Osteocyte (in vitro differentiated cells): ENCODE data around the gene DCTD. TPM values are rescaled to one million over a fixed set of nuclear protein-coding genes. Genes with fewer than 3 reads are reported as not detected.

Experiments
- DNase-seq: peaks from one replicate; pipeline ENCODE4 v3.0.0; 2021; ENCODE audit warnings: mixed read lengths; ENCODE audit not compliant: unreplicated experiment; ENCODE audit errors: extremely low spot score
- H3K27ac Mint-ChIP-seq: one replicate; pipeline ENCODE4 v1.8.0; 2021; ENCODE audit warnings: mild to moderate bottlenecking, mixed read lengths; ENCODE audit not compliant: unreplicated experiment
- H3K27me3 Mint-ChIP-seq: one replicate; pipeline ENCODE4 v1.8.0; 2021; ENCODE audit warnings: mixed read lengths; ENCODE audit not compliant: unreplicated experiment
- H3K36me3 Mint-ChIP-seq: one replicate; pipeline ENCODE4 v1.8.0; 2021; ENCODE audit warnings: mixed read lengths; ENCODE audit not compliant: unreplicated experiment
- H3K4me1 Mint-ChIP-seq: one replicate; pipeline ENCODE4 v1.8.0; 2021; ENCODE audit warnings: mixed read lengths; ENCODE audit not compliant: unreplicated experiment
- H3K4me3 Mint-ChIP-seq: one replicate; pipeline ENCODE4 v1.8.0; 2021; ENCODE audit warnings: mild to moderate bottlenecking, moderate library complexity, mixed read lengths; ENCODE audit not compliant: unreplicated experiment
- H3K9me3 Mint-ChIP-seq: one replicate; pipeline ENCODE4 v1.8.0; 2021; ENCODE audit warnings: mixed read lengths; ENCODE audit not compliant: unreplicated experiment
- CTCF ChIP-seq: fragments of 200-600 bp; sonication (generic); IDR thresholded peaks from 2 replicates; pipeline ENCODE4 v1.5.0; 2021; ENCODE audit warnings: antibody characterized with exemption, mild to moderate bottlenecking, moderate library complexity
- total RNA-seq: library from RNA; stranded (reverse); gene quantifications from 2 replicates; pipeline ENCODE4 v1.2.1, GENCODE V29; 2021

DCTD gene
- total RNA-seq, 1 donor from 2014 or later: 126 TPM

- DNase-seq: no peak
- Mint-ChIP-seq H3K9me3 (no peaks in the 10 kb centered on the region), H3K4me3 (no peak overlapping the region), H3K36me3 (no peaks in the 10 kb centered on the region), H3K4me1 (no peaks in the 10 kb centered on the region), H3K27me3 (no peaks in the 10 kb centered on the region), H3K27ac (no peak overlapping the region)
- TF ChIP-seq CTCF: no peak
These were observed 69.4 kb downstream of the DCTD start for GRCh38 chr4:182847576-182848450.

GRCh38 chr4:182846036-182846435, 71.2 kb downstream of the DCTD start:
- no peak overlapping the region for H3K4me3 Mint-ChIP-seq
- H3K27me3 Mint-ChIP-seq: no peaks in the 10 kb centered on the region
- no peaks in the 10 kb centered on the region for H3K36me3 Mint-ChIP-seq
- H3K9me3 Mint-ChIP-seq: no peaks in the 10 kb centered on the region
- no peaks in the 10 kb centered on the region for H3K4me1 Mint-ChIP-seq
- DNase-seq: no peak
- TF ChIP-seq CTCF: no peak
- no peak overlapping the region for H3K27ac Mint-ChIP-seq

GRCh38 chr4:182845618-182846017, 71.6 kb downstream of the DCTD start:
- no peaks in the 10 kb centered on the region for H3K4me1 Mint-ChIP-seq
- H3K27ac Mint-ChIP-seq: no peak overlapping the region
- no peaks in the 10 kb centered on the region for H3K9me3 Mint-ChIP-seq
- H3K4me3 Mint-ChIP-seq: no peak overlapping the region
- H3K27me3 Mint-ChIP-seq: no peaks in the 10 kb centered on the region
- TF ChIP-seq CTCF: no peak
- no peak for DNase-seq
- H3K36me3 Mint-ChIP-seq: no peaks in the 10 kb centered on the region

GRCh38 chr4:182843808-182844325, 73.3 kb downstream of the DCTD start:
- no peaks in the 10 kb centered on the region for H3K4me1 Mint-ChIP-seq
- DNase-seq: no peak
- H3K9me3 Mint-ChIP-seq: no peaks in the 10 kb centered on the region
- no peaks in the 10 kb centered on the region for H3K27me3 Mint-ChIP-seq
- TF ChIP-seq CTCF: no peak
- H3K36me3 Mint-ChIP-seq: no peaks in the 10 kb centered on the region
- H3K27ac Mint-ChIP-seq: no peak overlapping the region
- no peak overlapping the region for H3K4me3 Mint-ChIP-seq

- DNase-seq: no peak
- Mint-ChIP-seq H3K27ac (no peak overlapping the region), H3K4me1 (no peaks in the 10 kb centered on the region), H3K9me3 (no peaks in the 10 kb centered on the region), H3K4me3 (no peak overlapping the region), H3K36me3 (no peaks in the 10 kb centered on the region), H3K27me3 (peaks cover 2% of the 10 kb centered on the region)
- no peak for TF ChIP-seq CTCF
These were observed 74.3 kb downstream of the DCTD start for GRCh38 chr4:182842759-182843390.
